ENCODE results near the gene TENM3. TPM values are rescaled to one million over a fixed set of nuclear protein-coding genes. Genes with fewer than 3 reads are reported as not detected.

Gene TENM3
- polyA plus RNA-seq, 1 of the 3 experiments (the other 2 are of a cell fraction), result 10.4 TPM

DNA sequence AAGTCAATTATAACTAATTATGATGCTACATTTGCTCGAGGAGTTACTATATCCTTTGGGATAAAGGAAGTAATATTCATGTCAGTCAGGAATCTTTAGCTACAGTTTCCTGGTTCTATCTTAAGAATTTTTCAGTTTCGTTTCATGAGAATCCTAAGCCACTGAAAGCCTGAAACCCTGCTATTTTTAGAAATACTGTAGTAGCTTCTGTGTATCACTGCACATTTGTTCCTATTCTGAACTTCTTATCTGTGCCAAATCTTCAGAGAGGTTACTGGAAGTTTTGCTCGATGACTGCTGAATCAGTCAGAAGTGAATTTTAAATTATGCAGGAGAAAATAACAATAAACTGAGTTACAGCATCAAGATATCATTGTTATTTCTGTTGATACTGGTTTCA is 249.2 kb downstream of the TENM3 start:
- Histone ChIP-seq H3K9me3 (no peaks in the 10 kb centered on the region), H2AFZ (ENCODE audit: low read depth) (peak overlapping the region; percentile 13; the same call in 1 of the 2 replicates), H3K9me2 (no peaks in the 10 kb centered on the region), H3K27ac (ENCODE audit: low read depth in 2 of 2, low read length in 1 of 2) (peak overlapping the region; percentile 28 to 55; a peak in 3 of 4 replicates), H3F3A (replicated peaks; ENCODE audit: insufficient read depth) (peaks cover 4% of the 10 kb centered on the region), H4K20me1 (ENCODE audit: insufficient read depth) (no peaks in the 10 kb centered on the region), H3K9ac (peak overlapping the region; percentile 6; the same call in 1 of the 2 replicates), H3K79me2 (ENCODE audit: insufficient read depth) (no peaks in the 10 kb centered on the region), H3K36me3 (replicated peaks in 1 of 2; ENCODE audit: control insufficient read depth in 1 of 2, insufficient read depth in 2 of 2, low read length in 1 of 2) (no peaks in the 10 kb centered on the region), H3K4me2 (peak overlapping the region; percentile 49), H3K27me3 (ENCODE audit: insufficient read depth) (no peaks in the 10 kb centered on the region), H3K4me3 (ENCODE audit: low read depth in 2 of 2, low read length in 1 of 2) (peak overlapping the region; percentile 35 to 45; a peak in 3 of 4 replicates), H3K4me1 (ENCODE audit: control insufficient read depth in 1 of 2, insufficient read depth in 2 of 2, low read depth in 1 of 2, low read length in 1 of 2) (peaks cover 0 to 6% of the 10 kb centered on the region in 2 experiments; a peak in 2 of 4 replicates)
- 4% methylated on average over 3 of the region's 3 CpGs for WGBS (ENCODE audit: low lambda C conversion rate)
- POLR2A ChIA-PET, result no interaction called here
- CTCF ChIA-PET, result interaction anchor here (1.2 kb wide), 1 partner anchor 9 kb away, joined by 3 read pairs; no protein-coding TSS in a partner anchor
- TF ChIP-seq PBX3 (IDR thresholded peaks at IDR 0.05) (no peak), EP300 (IDR thresholded peaks at IDR 0.05; ENCODE audit: borderline replicate concordance in 1 of 2, low read depth in 1 of 2, low read length in 1 of 2) (0 out of 4 replicates have a peak, but pooled peaks of 1 of the 2 experiments have one; percentile 32), RCOR1 (IDR thresholded peaks at IDR 0.05; ENCODE audit: low read length) (no peak), EZH2phosphoT487 (IDR thresholded peaks at IDR 0.05; ENCODE audit: borderline replicate concordance, low read depth) (no peak), TCF12 (IDR thresholded peaks at IDR 0.05) (peak; percentile 38; the same call in 1 of the 2 replicates), SMC3 (IDR thresholded peaks at IDR 0.05; ENCODE audit: low read depth, low read length) (no peak), TEAD4 (IDR thresholded peaks at IDR 0.05; ENCODE audit: borderline replicate concordance, insufficient read depth) (no peak; the same call in 1 of the 2 replicates), FOSL2 (IDR thresholded peaks at IDR 0.05; ENCODE audit: borderline replicate concordance, low read depth) (peak; percentile 24; the same call in 1 of the 2 replicates), NFIC (IDR thresholded peaks at IDR 0.05; ENCODE audit: borderline replicate concordance) (0 out of 2 replicates have a peak, but pooled peaks have one; percentile 39), RXRA (IDR thresholded peaks at IDR 0.05; ENCODE audit: borderline replicate concordance, low read depth) (peak; percentile 71; the same call in 1 of the 2 replicates), USF2 (IDR thresholded peaks at IDR 0.05; ENCODE audit: borderline replicate concordance, low read depth, low read length) (no peak), POLR2AphosphoS5 (IDR thresholded peaks at IDR 0.05; ENCODE audit: low read depth, low read length) (peak; percentile 15; the same call in 1 of the 2 replicates), MEF2A (IDR thresholded peaks at IDR 0.05; ENCODE audit: borderline replicate concordance, low read depth) (peak; percentile 94), GATA2 (CRISPR knock-in tag; IDR thresholded peaks at IDR 0.05) (no peak)
- TF ChIP-seq, protein P1, sequence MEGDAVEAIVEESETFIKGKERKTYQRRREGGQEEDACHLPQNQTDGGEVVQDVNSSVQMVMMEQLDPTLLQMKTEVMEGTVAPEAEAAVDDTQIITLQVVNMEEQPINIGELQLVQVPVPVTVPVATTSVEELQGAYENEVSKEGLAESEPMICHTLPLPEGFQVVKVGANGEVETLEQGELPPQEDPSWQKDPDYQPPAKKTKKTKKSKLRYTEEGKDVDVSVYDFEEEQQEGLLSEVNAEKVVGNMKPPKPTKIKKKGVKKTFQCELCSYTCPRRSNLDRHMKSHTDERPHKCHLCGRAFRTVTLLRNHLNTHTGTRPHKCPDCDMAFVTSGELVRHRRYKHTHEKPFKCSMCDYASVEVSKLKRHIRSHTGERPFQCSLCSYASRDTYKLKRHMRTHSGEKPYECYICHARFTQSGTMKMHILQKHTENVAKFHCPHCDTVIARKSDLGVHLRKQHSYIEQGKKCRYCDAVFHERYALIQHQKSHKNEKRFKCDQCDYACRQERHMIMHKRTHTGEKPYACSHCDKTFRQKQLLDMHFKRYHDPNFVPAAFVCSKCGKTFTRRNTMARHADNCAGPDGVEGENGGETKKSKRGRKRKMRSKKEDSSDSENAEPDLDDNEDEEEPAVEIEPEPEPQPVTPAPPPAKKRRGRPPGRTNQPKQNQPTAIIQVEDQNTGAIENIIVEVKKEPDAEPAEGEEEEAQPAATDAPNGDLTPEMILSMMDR (IDR thresholded peaks at IDR 0.05), result no peak
- TF ChIP-seq, protein P2, sequence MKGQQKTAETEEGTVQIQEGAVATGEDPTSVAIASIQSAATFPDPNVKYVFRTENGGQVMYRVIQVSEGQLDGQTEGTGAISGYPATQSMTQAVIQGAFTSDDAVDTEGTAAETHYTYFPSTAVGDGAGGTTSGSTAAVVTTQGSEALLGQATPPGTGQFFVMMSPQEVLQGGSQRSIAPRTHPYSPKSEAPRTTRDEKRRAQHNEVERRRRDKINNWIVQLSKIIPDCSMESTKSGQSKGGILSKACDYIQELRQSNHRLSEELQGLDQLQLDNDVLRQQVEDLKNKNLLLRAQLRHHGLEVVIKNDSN (IDR thresholded peaks at IDR 0.05; ENCODE audit: borderline replicate concordance, low read depth), result no peak
- DNase-seq, result no peak
